ENCODE measurements around the gene SLC43A1. TPM values are rescaled to one million over a fixed set of nuclear protein-coding genes. Genes with fewer than 3 reads are reported as not detected.
A peak's percentile ranks its signal among the peaks of the same experiment; 100 is the strongest.

The SLC43A1 gene
- total RNA-seq, 1 donor from 2014 or later = 3.6 TPM

DNA sequence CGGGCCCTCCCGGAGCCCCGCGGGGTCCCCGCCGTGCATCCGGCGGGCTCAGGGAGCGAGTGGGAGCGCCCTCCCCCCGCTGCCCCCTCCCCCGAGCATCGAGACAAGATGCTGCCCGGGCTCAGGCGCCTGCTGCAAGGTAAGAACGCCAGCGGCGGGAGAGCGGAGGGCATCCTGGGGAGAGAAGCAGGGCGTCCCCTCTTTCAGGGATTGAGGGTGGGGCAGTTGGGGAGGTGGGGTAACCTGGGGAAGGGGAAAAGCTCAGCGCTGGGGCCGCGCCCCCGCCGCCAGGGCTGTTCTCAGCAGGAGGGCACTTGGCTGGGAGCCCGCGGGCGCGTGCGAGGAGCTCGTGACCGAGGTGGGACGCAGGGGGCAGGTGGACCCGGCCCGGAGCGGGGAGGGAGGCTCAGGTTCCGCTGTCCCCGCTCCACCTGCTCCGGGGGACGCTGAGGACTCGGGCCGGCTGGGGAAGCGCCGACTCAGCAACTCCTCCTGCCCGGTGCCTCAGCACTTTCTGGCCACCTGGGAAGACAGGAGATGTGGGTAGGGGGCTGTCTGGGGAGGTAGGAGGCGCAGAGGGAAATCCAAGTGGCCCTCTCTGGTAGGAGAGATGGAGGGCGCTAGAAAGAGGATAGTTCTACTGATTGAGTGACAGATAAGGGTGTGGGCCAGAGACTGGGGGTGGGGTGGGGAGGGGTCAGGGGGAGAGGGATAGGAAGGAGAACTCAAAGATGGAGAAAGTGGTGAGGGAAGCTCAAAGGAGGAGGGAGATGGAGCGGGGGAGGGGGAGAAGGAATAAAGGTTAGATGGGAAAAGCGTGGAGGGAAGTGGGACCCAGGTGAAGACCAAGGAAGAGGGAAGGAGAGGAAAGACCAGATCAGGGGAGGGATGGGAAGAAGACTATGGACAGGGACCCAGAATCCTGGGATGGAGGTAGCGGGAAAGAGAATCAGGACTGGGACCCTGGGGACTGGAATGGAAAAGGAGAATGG lies 54.4 kb downstream of the SLC43A1 start:
- TF ChIP-seq, protein P1, sequence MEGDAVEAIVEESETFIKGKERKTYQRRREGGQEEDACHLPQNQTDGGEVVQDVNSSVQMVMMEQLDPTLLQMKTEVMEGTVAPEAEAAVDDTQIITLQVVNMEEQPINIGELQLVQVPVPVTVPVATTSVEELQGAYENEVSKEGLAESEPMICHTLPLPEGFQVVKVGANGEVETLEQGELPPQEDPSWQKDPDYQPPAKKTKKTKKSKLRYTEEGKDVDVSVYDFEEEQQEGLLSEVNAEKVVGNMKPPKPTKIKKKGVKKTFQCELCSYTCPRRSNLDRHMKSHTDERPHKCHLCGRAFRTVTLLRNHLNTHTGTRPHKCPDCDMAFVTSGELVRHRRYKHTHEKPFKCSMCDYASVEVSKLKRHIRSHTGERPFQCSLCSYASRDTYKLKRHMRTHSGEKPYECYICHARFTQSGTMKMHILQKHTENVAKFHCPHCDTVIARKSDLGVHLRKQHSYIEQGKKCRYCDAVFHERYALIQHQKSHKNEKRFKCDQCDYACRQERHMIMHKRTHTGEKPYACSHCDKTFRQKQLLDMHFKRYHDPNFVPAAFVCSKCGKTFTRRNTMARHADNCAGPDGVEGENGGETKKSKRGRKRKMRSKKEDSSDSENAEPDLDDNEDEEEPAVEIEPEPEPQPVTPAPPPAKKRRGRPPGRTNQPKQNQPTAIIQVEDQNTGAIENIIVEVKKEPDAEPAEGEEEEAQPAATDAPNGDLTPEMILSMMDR (conservative IDR thresholded peaks at IDR 0.05; ENCODE audit: low read depth, low read length) = no peak
- DNase-seq (ENCODE audit: low read depth) = no peak
- H3K4me3 ChIP-seq (ENCODE audit: low read depth, low read length) = peak overlapping the region; percentile 44

DNA sequence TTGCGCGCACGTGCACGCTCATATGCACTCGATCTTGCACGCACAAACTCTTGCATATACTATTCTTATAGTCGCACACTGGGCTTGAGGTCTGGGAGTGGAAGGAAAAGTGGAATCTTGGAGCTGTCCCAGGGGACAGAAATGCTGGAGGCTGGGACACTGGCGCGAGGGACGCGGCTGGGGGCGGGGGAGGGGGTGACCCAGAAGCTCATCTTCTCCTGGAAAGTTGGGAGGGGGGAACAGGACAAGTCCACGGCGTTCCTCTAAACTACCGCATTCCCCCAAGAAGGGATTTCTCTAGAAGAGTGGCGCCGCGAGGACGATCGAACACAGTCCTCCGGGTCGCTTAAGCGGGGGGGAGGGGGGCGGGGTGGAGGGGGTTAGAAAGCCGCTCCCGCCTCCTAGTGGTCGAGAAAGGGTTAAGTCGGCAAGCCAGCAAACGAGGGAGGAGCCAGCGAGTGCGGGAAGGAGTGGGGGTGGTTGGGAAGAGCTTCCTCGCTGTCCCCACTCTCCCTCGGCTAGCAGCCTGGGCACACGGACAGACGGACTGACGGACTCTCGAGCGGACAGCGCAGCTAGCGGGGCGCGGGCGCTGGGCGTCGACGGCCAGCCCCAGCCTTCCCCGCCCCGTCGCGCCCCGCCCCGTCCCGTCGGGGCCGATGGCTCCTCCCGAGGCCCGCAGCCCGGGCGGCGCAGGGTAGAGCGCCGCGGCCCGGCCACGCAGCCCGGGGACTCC lies 55.3 kb downstream of the SLC43A1 start, which contains the start of gene RTN4RL2:
RTN4RL2 (plus strand) TSS at position 507 of the 736 bp plus-strand sequence. CDS start 338 bp downstream, outside the sequence.
- no peak for DNase-seq (ENCODE audit: low read depth)
- peak within 1 kb of the TSS; percentile 44 for H3K4me3 ChIP-seq (ENCODE audit: low read depth, low read length)
- TF ChIP-seq, protein P1 (conservative IDR thresholded peaks at IDR 0.05; ENCODE audit: low read depth, low read length) = no peak

DNA sequence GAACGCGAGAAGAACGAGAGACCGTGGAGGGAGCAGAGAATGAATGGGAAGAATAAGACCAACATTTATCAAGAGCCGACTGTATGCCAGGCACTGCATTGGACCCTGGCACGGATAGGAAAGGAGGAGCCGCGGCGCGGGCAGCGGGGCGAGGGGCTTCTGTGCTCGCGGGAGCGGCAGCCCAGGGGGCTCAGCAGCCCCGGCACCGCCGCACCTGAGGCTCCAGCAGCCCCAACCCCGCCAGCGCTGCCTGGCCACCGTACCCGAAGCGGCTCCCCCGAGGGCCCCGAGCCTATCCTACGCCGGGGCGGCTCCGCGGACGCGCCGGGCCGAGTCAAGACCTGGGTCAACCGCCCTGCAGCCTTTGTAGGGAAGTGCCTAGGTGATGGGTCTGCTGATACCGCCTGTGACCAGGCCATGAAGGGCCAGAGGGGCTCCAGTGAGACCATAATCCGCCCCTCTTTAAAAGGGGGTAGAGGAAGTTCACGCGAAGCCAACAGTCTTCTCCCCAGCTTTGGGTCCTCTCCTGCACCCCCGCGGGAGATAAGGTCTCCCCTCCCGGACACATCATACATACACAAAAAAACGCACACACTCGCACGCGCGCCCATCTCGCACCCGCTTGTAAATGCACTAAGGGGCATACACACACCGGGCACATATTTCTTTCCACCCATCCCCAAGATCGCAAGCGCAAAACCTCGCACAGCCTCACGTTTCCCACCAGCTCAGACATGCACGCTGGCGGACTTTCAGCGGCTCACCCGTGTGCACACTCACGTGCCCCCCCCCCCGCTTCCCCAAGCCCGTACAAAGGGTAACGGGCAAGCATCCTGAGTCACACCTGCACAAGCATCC lies 56.1 kb downstream of the SLC43A1 start:
- TF ChIP-seq, protein P1 (conservative IDR thresholded peaks at IDR 0.05; ENCODE audit: low read depth, low read length) = no peak
- peak overlapping the region; percentile 44 for H3K4me3 ChIP-seq (ENCODE audit: low read depth, low read length)
- no peak for DNase-seq (ENCODE audit: low read depth)

DNA sequence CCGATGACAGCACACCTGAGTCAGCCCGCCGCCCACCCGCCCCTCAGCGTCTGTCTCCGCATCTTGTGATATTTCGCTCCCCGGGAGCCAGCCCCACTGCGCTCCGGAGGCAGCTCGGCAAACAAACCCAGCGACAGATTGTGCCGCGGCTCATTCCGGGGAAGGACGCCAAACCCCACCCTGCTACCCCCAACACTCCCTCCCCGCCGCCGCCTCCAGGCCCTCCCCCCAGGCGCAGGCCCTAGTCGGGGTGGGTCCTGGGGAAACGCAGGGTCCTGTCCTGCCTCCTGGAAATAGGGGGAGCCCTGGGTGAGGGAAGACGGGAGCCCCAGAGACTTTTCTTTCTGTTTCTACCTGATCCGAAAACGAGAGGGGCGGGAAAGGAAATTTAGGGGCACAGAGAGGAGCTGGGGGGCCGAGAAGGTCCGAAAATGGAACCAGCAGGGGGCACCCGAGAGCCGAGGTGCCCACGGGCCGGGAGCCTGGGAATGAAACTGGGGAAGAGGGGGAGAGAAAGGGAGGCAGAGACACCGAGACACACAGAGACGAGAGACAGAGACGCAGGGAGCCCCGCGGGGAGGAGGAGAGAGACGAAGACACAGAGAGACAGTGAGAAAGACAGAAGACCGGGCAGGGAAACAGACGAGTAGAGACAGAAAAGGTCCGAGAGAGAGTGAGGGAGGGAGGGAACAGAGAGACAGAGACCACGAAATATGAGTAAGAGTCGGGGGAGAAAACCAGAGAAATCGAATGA lies 56.9 kb downstream of the SLC43A1 start:
- peak overlapping the region; percentile 34 for H3K4me3 ChIP-seq (ENCODE audit: low read depth, low read length)
- DNase-seq (ENCODE audit: low read depth) = no peak
- TF ChIP-seq, protein P1 (conservative IDR thresholded peaks at IDR 0.05; ENCODE audit: low read depth, low read length) = peak; percentile 85

DNA sequence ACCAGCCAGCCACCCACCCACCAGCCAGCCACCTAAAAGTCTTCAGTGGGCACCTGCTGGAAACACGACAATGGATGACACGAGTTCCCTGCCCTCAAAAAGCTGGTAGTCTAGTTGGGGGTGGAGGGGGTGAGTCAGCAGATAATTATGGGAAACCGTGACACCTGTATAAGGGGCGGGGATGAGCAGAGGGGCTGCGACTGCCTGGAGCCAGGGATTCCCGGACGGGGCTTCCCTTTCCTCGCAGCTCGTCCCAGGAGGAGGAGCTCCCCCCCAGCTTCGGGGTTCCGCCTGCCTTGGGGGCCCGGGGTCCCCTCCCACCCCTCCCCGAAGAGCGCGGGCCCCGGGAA lies 57.5 kb downstream of the SLC43A1 start:
- H3K4me3 ChIP-seq (ENCODE audit: low read depth, low read length) = no peak overlapping the region
- no peak for DNase-seq (ENCODE audit: low read depth)
- TF ChIP-seq, protein P1 (conservative IDR thresholded peaks at IDR 0.05; ENCODE audit: low read depth, low read length) = no peak

DNA sequence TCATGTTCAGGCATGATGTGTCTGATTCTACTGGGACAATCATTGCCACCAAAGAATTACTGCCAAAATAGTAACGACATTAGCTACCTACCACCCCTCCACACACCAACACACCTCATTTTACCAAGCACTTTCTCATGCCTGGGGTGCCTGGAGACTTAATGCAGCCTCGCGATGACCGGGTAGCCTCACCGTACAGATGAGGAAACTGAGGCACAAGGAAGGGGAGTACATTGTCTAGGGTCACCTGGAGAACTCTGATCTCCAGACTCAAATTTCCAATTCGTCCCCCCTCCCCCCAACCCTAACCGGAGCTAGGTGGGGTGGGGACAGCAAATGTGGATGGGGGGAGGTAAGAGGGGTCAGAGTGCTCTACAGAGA lies 57.9 kb downstream of the SLC43A1 start:
- no peak overlapping the region for H3K4me3 ChIP-seq (ENCODE audit: low read depth, low read length)
- TF ChIP-seq, protein P1 (conservative IDR thresholded peaks at IDR 0.05; ENCODE audit: low read depth, low read length) = no peak
- DNase-seq (ENCODE audit: low read depth) = no peak
